IMR-90 (cell line): Measurements from ENCODE around the gene ATXN10. TPM values are rescaled to one million over a fixed set of nuclear protein-coding genes. Genes with fewer than 3 reads are reported as not detected.

Source experiments
- ATAC-seq: fragments of 200-7000 bp; cut with Tn5 transposase; 2 replicates; pipeline ENCODE4 v1.9.1; 2020; ENCODE audit warnings: low read depth, mild to moderate bottlenecking, moderate library complexity
- BruUV-seq: library from RNA; stranded (reverse); fragments of 400-500 nt; replicated peaks from 2 replicates; lab custom pipeline; 2021; lab: Mats Ljungman, UMichigan
- CTCF ChIA-PET: fragments of 300-600 bp; formaldehyde crosslinking; extraction: SDS; loops from one replicate; lab custom pipeline; 2021; ENCODE audit warnings: antibody characterized with exemption; lab: Yijun Ruan, JAX
- POLR2A ChIA-PET: fragments of 300-600 bp; sonication (Branson Sonifier 250); formaldehyde crosslinking; loops from one replicate; lab custom pipeline; 2022; ENCODE audit warnings: antibody characterized with exemption; ENCODE audit not compliant: unreplicated experiment; lab: Charles Lee
- DNase-seq: peaks from one replicate; pipeline ENCODE4 v3.0.0; 2013
- H2AFZ ChIP-seq: replicated peaks from 2 replicates; pipeline ENCODE3; 2013; ENCODE audit warnings: low read length, mild to moderate bottlenecking; ENCODE audit not compliant: poor library complexity
- H2AK5ac ChIP-seq: 2 replicates; pipeline ENCODE4 v1.6.1; 2013; ENCODE audit warnings: low read depth, low read length, inconsistent platforms
- H2AK9ac ChIP-seq: replicated peaks from 2 replicates; pipeline ENCODE3; 2013; ENCODE audit warnings: mild to moderate bottlenecking, low read depth, low read length, moderate library complexity; ENCODE audit not compliant: poor library complexity
- H2BK120ac ChIP-seq: 2 replicates; pipeline ENCODE4 v1.6.1; 2013; ENCODE audit warnings: low read depth, low read length, inconsistent platforms
- H2BK15ac ChIP-seq: 3 replicates; pipeline ENCODE4 v1.6.1; 2013; ENCODE audit warnings: low read depth, low read length, inconsistent platforms
- H2BK20ac ChIP-seq: 2 replicates; pipeline ENCODE4 v1.6.1; 2013; ENCODE audit warnings: low read depth, mild to moderate bottlenecking, inconsistent platforms, low read length, moderate library complexity
- H2BK5ac ChIP-seq: 2 replicates; pipeline ENCODE4 v1.6.1; 2013; ENCODE audit warnings: mild to moderate bottlenecking, low read depth, low read length, inconsistent platforms; ENCODE audit not compliant: poor library complexity, severe bottlenecking
- H3K14ac ChIP-seq: replicated peaks from 2 replicates; pipeline ENCODE4 v1.6.1; 2013; ENCODE audit warnings: low read depth, low read length, inconsistent platforms
- H3K18ac ChIP-seq: 2 replicates; pipeline ENCODE4 v1.6.1; 2013; ENCODE audit warnings: low read depth, low read length, control low read depth
- H3K23ac ChIP-seq: 2 replicates; pipeline ENCODE4 v1.6.1; 2013; ENCODE audit warnings: low read depth, low read length, inconsistent platforms
- H3K27ac ChIP-seq: 2 replicates; pipeline ENCODE4 v1.5.1; 2013; ENCODE audit warnings: mild to moderate bottlenecking, control low read depth, low read length; ENCODE audit not compliant: insufficient read depth
- H3K27me3 ChIP-seq: 2 replicates; pipeline ENCODE4 v1.6.1; 2013; ENCODE audit warnings: low read length; ENCODE audit not compliant: control insufficient read depth, insufficient read depth
- H3K36me3 ChIP-seq: 2 replicates; pipeline ENCODE4 v1.6.1; 2013; ENCODE audit warnings: low read length, mixed read lengths; ENCODE audit not compliant: control insufficient read depth, insufficient read depth
- H3K4ac ChIP-seq: 2 replicates; pipeline ENCODE4 v1.6.1; 2013; ENCODE audit warnings: low read depth, low read length, inconsistent platforms
- H3K4me1 ChIP-seq: 2 replicates; pipeline ENCODE4 v1.6.1; 2013; ENCODE audit warnings: low read length, mixed read lengths; ENCODE audit not compliant: control insufficient read depth, insufficient read depth
- H3K4me2 ChIP-seq: 2 replicates; pipeline ENCODE4 v1.6.1; 2013; ENCODE audit warnings: low read depth, mild to moderate bottlenecking, control low read depth, low read length, moderate library complexity
- H3K4me3 ChIP-seq: 2 replicates; pipeline ENCODE4 v1.5.1; 2013; ENCODE audit warnings: low read depth, mild to moderate bottlenecking, control low read depth, low read length, moderate library complexity; ENCODE audit not compliant: insufficient read depth
- H3K56ac ChIP-seq: 2 replicates; pipeline ENCODE4 v1.6.1; 2013; ENCODE audit warnings: low read length, inconsistent platforms; ENCODE audit not compliant: insufficient read depth; ENCODE audit errors: extremely low read depth
- H3K79me1 ChIP-seq, 2 experiments: 2 replicates each; pipeline ENCODE4 v1.6.1; 2013; ENCODE audit warnings: low read length in 2 of 2, inconsistent platforms in 1 of 2, low read depth in 1 of 2
- H3K9ac ChIP-seq: 2 replicates; pipeline ENCODE4 v1.6.1; 2013; ENCODE audit warnings: low read depth, low read length, control low read depth
- H3K9me1 ChIP-seq: 2 replicates; pipeline ENCODE4 v1.6.1; 2013; ENCODE audit warnings: low read length, inconsistent platforms; ENCODE audit not compliant: insufficient read depth
- H3K9me3 ChIP-seq: 2 replicates; pipeline ENCODE4 v1.6.1; 2013; ENCODE audit warnings: low read length; ENCODE audit not compliant: control insufficient read depth, insufficient read depth
- H4K20me1 ChIP-seq: 2 replicates; pipeline ENCODE4 v1.6.1; 2013; ENCODE audit warnings: low read length, inconsistent platforms; ENCODE audit not compliant: insufficient read depth
- H4K5ac ChIP-seq: 2 replicates; pipeline ENCODE4 v1.6.1; 2013; ENCODE audit warnings: mild to moderate bottlenecking, low read depth, low read length, control low read depth
- H4K8ac ChIP-seq, 2 experiments: 2 replicates each; pipeline ENCODE4 v1.6.1; 2013; ENCODE audit warnings: low read depth in 2 of 2, low read length in 2 of 2, control low read depth in 1 of 2, inconsistent platforms in 1 of 2
- H4K91ac ChIP-seq: 2 replicates; pipeline ENCODE4 v1.6.1; 2013; ENCODE audit warnings: low read depth, low read length, inconsistent platforms; ENCODE audit not compliant: insufficient read depth
- BHLHE40 ChIP-seq: fragments of 150-350 bp; IDR thresholded peaks from 2 replicates; pipeline ENCODE4 v1.6.1; 2016; ENCODE audit warnings: mild to moderate bottlenecking, low read depth, low read length
- SMC3 ChIP-seq: fragments of 150-350 bp; IDR thresholded peaks from 2 replicates; pipeline ENCODE4 v1.6.1; 2016; ENCODE audit warnings: low read depth, mild to moderate bottlenecking, antibody characterized with exemption, low read length, moderate library complexity
- WGBS, 2 experiments: methylation state at CpG; one replicate each; pipeline versions ENCODE4 v1.1.5 to v1.1.7; 2013; ENCODE audit warnings: missing lambda C conversion rate in 2 of 2; ENCODE audit not compliant: insufficient read length in 1 of 2; ENCODE audit errors: extremely low coverage in 2 of 2; 5-methylcytosine and 5-hydroxymethylcytosine counted together
- dilution Hi-C: fragments of 300-500 bp; cut with HindIII; formaldehyde crosslinking; loops from one replicate; pipeline ENCODE4 v1.14.3; 2018; ENCODE audit warnings: low sequenced_read_pairs; ENCODE audit not compliant: unreplicated experiment
- in situ Hi-C: fragments of 300-500 bp; cut with MboI; formaldehyde crosslinking; loops from 3 replicates; pipeline ENCODE4 v1.14.3; 2019; ENCODE audit warnings: low sequenced_read_pairs, inconsistent platforms, mixed read lengths
- intact Hi-C: fragments of 100-400 bp; cut with micrococcal nuclease; formaldehyde crosslinking; loops from 2 replicates; pipeline ENCODE4 v1.10.0; 2022
- polyA plus RNA-seq, 3 experiments: library from polyadenylated mRNA; depleted of rRNA; stranded (reverse); fragments of >200 nt; gene quantifications; 2 replicates each; pipeline ENCODE4 v1.2.3, GENCODE V29; 2012; ENCODE audit warnings: low replicate concordance in 1 of 3
- total RNA-seq: library from RNA; depleted of rRNA; stranded (reverse); fragments of >200 nt; gene quantifications from 2 replicates; pipeline ENCODE4 v1.2.3, GENCODE V29; 2012

ATXN10 gene
- total and polyA plus RNA-seq, 2 of the 4 experiments (the other 2 are of a cell fraction) = 116 to 231 TPM

DNA sequence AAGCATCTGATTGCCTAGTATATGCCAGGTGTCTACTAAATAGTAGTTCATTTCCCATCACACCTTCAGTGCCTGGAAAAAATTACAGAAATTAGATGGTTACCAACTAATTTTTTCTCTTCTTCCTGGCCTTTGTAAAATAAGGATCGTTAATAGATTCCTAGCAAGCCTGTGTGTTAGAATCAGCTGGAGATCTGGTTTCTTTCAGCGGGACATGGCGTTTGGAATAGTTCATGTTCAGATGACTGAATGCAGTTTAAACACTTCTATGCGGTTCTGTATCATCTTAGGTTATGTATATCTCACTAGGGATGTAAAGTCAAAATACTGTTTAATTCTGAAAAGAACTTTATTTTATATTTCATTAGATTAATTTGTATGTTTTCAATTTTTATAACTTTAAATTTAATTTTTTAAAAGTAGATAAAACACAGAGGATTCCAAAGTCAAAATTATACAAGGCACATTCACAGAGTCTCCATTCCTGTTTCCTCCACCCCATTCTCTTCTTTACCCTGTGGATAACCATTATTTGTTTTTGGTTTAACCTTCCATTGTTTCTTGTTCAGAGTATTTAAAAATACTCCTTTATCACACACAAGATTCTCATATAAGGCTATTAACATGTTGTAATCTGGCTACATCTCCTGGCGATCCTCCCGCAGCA, 132.8 kb downstream of the ATXN10 start:
- ATAC-seq = no peak

More for the DNA sequence above, 132.8 kb downstream of the ATXN10 start:
- H3K36me3 ChIP-seq = peaks cover 11% of the 10 kb centered on the region
- no peak overlapping the region for H3K56ac ChIP-seq
- peaks cover 42% of the 10 kb centered on the region; the same call in 1 of the 2 replicates for H4K20me1 ChIP-seq
- no peak overlapping the region; the same call in 1 of the 2 replicates for H3K4me2 ChIP-seq
- no peak overlapping the region for H3K14ac ChIP-seq
- no peak overlapping the region for H3K23ac ChIP-seq
- ChIA-PET CTCF (no interaction called here), POLR2A (no interaction called here)
- peaks cover 25% of the 10 kb centered on the region for H3K9me1 ChIP-seq
- no peak for DNase-seq
- H2AK5ac ChIP-seq = no peak overlapping the region
- dilution Hi-C loops = no loop called here
- no peak overlapping the region for H4K5ac ChIP-seq
- no peak overlapping the region for H3K9ac ChIP-seq
- in situ Hi-C loops = no loop called here
- peaks cover 11% of the 10 kb centered on the region for H3K4me1 ChIP-seq
- H3K4me3 ChIP-seq = no peak overlapping the region
- H2BK15ac ChIP-seq = no peak overlapping the region
- BruUV-seq = no TSS peak
- H2AFZ ChIP-seq = no peak overlapping the region
- no peaks in the 10 kb centered on the region for H3K27me3 ChIP-seq
- H4K91ac ChIP-seq = no peak overlapping the region
- 100% methylated on average over 1 of the region's 6 CpGs; no CpG with 5 or more reads in 1 of the 2 experiments for WGBS, 2 experiments
- H3K9me3 ChIP-seq = no peaks in the 10 kb centered on the region
- TF ChIP-seq SMC3 = peak; percentile 11; the same call in 1 of the 2 replicates
- TF ChIP-seq BHLHE40 = no peak
- H3K4ac ChIP-seq = no peak overlapping the region
- no peak overlapping the region for H2BK5ac ChIP-seq
- no peak overlapping the region for H2BK20ac ChIP-seq
- H3K18ac ChIP-seq = no peak overlapping the region
- no peak overlapping the region for H4K8ac ChIP-seq
- intact Hi-C loops = no loop called here
- H3K27ac ChIP-seq = no peak overlapping the region
- H2BK120ac ChIP-seq = no peak overlapping the region
- H2AK9ac ChIP-seq = no peak overlapping the region
- peaks cover 39 to 64% of the 10 kb centered on the region in 2 experiments for H3K79me1 ChIP-seq
